ENCODE results near the gene PPP1R2C.

- TF ChIP-seq CTCF (IDR thresholded peaks at IDR 0.05; ENCODE audit: low read depth, low read length) (no peak), EZH2phosphoT487 (IDR thresholded peaks at IDR 0.05; ENCODE audit: low read depth) (no peak)
Measured at GRCh38 chrX:42776195-42776594, 1.8 kb downstream of the PPP1R2C start.
